HG03280 (cell line): ENCODE results near the gene CCNQ.
A peak's percentile ranks its signal among the peaks of the same experiment; 100 is the strongest.

ENCODE experiments used
- ATAC-seq: cut with Tn5 transposase; IDR thresholded peaks from one replicate; pipeline ENCODE4 v1.9.1; 2021; ENCODE audit warnings: mild to moderate bottlenecking, moderate library complexity; ENCODE audit not compliant: unreplicated experiment

CCNQ gene

GRCh38 chrX:153598541-153599191 is at the start of gene CCNQ:
CCNQ (minus strand) TSS chrX:153599139; CDS start chrX:153599073, 66 bp downstream.
- peak; percentile 51 for ATAC-seq

GRCh38 chrX:153647461-153648357 is 48.8 kb upstream of the CCNQ start:
- no peak for ATAC-seq

GRCh38 chrX:153646620-153647373 is 47.9 kb upstream of the CCNQ start, which contains the start of gene DUSP9:
DUSP9 (plus strand) TSS chrX:153647203; CDS start chrX:153647954, 751 bp downstream.
- no peak for ATAC-seq

- no peak for ATAC-seq
Measured at GRCh38 chrX:153645921-153646488, 47.1 kb upstream of the CCNQ start.

- no peak for ATAC-seq
Measured at GRCh38 chrX:153645151-153645550, 46.2 kb upstream of the CCNQ start.

- ATAC-seq = no peak
Measured at GRCh38 chrX:153644356-153645125, 45.6 kb upstream of the CCNQ start.

- no peak for ATAC-seq
Measured at GRCh38 chrX:153643431-153644351, 44.8 kb upstream of the CCNQ start.

GRCh38 chrX:153642655-153643430 is 43.9 kb upstream of the CCNQ start:
- ATAC-seq = no peak

GRCh38 chrX:153642051-153642654 is 43.2 kb upstream of the CCNQ start:
- no peak for ATAC-seq

GRCh38 chrX:153641627-153642026 is 42.7 kb upstream of the CCNQ start:
- no peak for ATAC-seq

GRCh38 chrX:153640736-153641575 is 42.0 kb upstream of the CCNQ start:
- ATAC-seq = no peak

- no peak for ATAC-seq
Measured at GRCh38 chrX:153640045-153640686, 41.2 kb upstream of the CCNQ start.

GRCh38 chrX:153639177-153640044 is 40.5 kb upstream of the CCNQ start:
- no peak for ATAC-seq

- no peak for ATAC-seq
Measured at GRCh38 chrX:153638436-153639176, 39.7 kb upstream of the CCNQ start.

GRCh38 chrX:153638041-153638371 is 39.1 kb upstream of the CCNQ start:
- no peak for ATAC-seq
